ENCODE data around the gene B4GALT6. TPM values are rescaled to one million over a fixed set of nuclear protein-coding genes. Genes with fewer than 3 reads are reported as not detected.

Gene B4GALT6
- total RNA-seq, 4 donors from 2014 or later, result 1.7 to 4.2 (median 2.5) TPM

DNA sequence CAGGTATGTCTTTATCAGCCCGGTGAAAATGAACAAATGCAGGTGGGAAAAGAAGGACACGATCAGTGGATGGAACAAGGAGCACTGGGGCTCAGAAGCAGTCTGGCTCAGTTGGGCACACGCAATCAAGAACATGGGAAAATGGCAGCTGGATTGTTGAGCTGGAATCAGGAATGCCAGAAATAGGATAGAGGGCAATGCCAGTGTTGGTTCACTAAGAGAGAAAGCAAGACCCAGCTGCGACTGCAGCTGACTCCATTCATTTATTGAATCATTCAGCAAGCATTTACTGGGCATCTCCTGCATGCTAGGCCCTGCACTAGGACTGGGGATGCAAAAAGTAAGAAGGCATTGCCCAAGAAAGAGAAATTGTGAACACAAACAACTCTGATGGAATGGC is 106.3 kb downstream of the B4GALT6 start:
- TF ChIP-seq, protein P1, sequence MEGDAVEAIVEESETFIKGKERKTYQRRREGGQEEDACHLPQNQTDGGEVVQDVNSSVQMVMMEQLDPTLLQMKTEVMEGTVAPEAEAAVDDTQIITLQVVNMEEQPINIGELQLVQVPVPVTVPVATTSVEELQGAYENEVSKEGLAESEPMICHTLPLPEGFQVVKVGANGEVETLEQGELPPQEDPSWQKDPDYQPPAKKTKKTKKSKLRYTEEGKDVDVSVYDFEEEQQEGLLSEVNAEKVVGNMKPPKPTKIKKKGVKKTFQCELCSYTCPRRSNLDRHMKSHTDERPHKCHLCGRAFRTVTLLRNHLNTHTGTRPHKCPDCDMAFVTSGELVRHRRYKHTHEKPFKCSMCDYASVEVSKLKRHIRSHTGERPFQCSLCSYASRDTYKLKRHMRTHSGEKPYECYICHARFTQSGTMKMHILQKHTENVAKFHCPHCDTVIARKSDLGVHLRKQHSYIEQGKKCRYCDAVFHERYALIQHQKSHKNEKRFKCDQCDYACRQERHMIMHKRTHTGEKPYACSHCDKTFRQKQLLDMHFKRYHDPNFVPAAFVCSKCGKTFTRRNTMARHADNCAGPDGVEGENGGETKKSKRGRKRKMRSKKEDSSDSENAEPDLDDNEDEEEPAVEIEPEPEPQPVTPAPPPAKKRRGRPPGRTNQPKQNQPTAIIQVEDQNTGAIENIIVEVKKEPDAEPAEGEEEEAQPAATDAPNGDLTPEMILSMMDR (IDR thresholded peaks at IDR 0.05; ENCODE audit: low read depth), result no peak

DNA sequence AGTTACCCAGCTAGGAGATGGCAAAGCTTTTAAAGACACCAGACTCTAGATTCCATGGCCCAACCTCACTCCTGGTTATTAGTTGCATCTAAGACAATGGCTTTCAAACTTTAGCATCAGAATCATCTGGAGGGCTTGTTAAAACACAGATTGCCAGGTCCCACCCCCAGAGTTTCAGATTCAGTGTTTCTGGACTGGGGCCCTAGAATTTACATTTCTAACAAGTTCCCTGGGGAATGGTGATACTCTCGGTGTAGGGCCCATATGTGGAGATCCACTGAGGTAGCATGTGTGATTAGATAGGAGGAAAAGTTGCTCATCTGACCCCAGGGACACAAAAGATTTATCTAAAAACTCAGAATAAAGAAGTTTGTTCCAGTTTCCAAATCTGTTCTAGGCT is 107.2 kb downstream of the B4GALT6 start:
- TF ChIP-seq, protein P1 (IDR thresholded peaks at IDR 0.05; ENCODE audit: low read depth), result no peak

DNA sequence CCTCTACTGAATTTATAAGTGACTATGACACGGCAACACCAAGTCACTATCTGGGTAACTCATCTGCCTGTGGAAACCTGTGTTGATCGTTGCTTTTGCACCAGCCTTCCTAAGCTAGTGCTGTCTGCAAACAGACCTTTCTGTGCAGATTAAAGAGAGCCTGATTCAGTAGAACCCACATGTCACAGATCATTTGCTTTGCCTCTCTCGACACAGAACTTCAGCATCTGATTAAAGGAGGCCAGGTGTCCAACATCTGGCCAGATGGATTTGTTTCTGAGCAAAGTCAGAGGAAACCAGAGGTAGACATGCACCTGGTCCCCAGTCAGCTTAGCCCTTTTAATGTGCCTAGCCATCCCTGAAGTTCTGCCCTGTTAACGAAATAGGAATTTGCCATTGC is 107.7 kb downstream of the B4GALT6 start:
- TF ChIP-seq, protein P1 (IDR thresholded peaks at IDR 0.05; ENCODE audit: low read depth), result no peak

DNA sequence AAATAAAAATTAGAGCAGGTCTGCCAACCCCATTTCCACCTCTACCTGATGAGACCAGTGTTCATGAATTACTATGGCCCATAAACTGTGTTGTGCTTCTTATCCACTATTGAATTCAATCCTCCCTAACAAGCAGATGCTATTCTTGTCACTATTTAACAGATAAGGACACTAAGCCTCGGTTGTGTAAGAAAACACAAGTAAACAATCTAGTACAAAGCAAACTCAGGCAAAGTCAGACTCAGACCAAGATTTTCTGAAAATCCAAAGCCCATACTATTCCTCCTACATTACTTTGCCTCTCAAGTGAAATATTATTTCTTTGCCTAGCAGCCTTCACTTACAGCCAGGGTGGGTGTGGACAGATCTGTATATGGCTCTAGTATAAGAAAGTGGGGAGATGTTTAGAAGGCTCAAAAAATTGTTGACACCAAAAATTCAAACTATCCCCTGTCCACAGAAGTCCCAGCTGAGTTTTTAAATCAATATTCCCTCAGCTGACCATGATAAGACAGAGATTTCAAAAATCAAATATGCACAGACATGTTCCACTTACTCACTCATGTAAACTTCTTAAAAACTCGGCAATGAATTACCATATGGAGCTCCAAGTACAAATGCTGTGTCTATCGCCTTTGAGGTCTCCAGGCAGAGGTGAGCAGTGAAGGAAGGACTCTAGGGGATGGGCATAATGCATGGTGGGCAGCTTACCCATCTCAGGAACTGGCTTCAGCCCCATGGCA is 108.7 kb downstream of the B4GALT6 start:
- TF ChIP-seq, protein P1 (IDR thresholded peaks at IDR 0.05; ENCODE audit: low read depth), result no peak

DNA sequence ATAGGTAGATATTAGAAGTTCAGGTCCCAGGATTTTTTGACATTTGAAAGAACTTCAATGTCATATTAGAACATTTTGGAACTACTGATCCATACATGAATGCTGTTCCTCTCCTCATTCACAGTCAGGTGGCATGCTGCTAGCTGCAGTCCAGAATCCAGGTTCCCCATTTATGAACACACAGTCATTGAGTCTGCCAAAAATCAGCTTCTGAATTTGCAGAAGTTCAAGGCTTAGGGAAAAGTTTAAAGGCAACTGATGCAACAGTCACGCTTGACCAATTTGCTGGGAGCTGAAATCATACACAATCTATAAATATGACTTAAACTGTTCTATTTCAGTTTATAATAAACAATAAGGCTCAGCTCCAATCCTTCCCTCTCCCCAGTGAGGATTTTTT is 110.0 kb downstream of the B4GALT6 start:
- TF ChIP-seq, protein P1 (IDR thresholded peaks at IDR 0.05; ENCODE audit: low read depth), result no peak

Other genes with a start within 250 kb of the B4GALT6 start
- not detected for gene DSG3, start 236.8 kb downstream of the B4GALT6 start, total RNA-seq
- 10 to 100 TPM; 10.8 to 39.9 (median 18.8) TPM for gene DSG2, start 186.4 kb downstream of the B4GALT6 start, total RNA-seq
- not detected for gene TTR, start 92.7 kb downstream of the B4GALT6 start, total RNA-seq
- under 1 TPM in 1 of 4 donors, not detected in 3; 0.44 TPM for gene SLC25A52, start 76.3 kb upstream of the B4GALT6 start, total RNA-seq